Measurements from ENCODE around the gene HS1BP3.
A peak's percentile ranks its signal among the peaks of the same experiment; 100 is the strongest.

The HS1BP3 gene

GRCh38 chr2:20665243-20666004 is 14.5 kb upstream of the HS1BP3 start:
- no peak for FAIRE-seq
- no peak for DNase-seq (ENCODE audit: extremely low spot score, insufficient read length, low read depth)

GRCh38 chr2:20664431-20665242 is 13.7 kb upstream of the HS1BP3 start:
- no peak for DNase-seq (ENCODE audit: extremely low spot score, insufficient read length, low read depth)
- FAIRE-seq, result no peak

DNA sequence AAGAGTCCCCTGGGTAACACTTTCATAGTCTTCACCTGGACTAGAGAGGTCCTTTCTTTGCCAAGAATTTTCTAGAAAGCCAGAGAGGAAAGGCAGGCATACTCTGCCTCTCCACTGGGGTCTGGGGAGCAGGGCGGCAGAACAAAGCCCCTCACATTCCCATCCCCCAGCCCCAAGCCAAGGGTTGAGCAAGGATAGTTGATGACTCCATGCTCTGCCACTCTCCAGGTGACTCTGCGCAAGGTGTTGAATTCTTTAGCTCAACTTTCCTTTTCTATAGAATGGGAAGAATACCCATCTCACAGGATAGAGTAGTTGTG is 13.1 kb upstream of the HS1BP3 start:
- FAIRE-seq, result no peak
- no peak for DNase-seq (ENCODE audit: extremely low spot score, insufficient read length, low read depth)

DNA sequence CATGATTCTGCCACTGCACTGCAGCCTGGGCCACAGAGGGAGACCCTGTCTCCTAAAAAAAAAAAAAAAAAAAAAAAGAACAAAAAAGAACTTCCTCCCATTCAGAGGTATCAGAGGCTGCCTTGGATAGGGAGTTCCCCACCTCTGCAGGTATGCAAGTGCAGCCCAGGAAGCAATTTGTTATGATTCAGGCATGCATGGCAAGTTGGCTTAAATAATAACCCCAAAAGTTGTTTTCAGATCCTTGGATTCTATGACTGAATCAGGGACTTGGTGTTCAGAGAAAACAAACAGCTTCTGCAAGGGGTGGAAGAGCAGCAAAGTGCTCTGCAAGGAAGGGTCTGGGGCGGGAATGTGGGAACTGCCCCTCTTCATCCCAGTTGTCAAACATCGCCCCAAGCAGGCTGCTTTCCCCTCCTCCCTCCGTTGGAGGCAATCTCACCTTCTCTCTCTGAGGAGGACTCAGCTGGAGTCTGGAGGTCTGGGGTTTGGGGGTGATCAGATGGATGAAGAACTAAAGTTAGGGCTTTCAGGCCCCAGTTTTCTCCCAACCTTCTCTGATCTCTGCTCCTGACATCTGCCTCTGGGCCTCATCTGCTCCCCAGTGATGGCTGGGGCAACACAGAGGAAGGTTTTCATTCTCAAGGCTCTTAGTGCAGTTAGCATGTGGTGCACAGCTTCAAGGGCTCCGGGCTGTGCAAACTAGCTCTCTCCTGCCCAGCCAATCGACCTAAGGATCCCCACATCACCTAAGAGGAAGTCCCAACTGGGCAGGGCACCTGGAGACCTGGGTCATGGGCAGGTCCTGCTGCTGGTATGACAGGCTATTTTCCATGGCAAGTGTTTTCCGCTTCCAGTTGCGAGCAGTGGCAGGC is 12.5 kb upstream of the HS1BP3 start:
- DNase-seq (ENCODE audit: extremely low spot score, insufficient read length, low read depth) (no peak), FAIRE-seq (no peak)

DNA sequence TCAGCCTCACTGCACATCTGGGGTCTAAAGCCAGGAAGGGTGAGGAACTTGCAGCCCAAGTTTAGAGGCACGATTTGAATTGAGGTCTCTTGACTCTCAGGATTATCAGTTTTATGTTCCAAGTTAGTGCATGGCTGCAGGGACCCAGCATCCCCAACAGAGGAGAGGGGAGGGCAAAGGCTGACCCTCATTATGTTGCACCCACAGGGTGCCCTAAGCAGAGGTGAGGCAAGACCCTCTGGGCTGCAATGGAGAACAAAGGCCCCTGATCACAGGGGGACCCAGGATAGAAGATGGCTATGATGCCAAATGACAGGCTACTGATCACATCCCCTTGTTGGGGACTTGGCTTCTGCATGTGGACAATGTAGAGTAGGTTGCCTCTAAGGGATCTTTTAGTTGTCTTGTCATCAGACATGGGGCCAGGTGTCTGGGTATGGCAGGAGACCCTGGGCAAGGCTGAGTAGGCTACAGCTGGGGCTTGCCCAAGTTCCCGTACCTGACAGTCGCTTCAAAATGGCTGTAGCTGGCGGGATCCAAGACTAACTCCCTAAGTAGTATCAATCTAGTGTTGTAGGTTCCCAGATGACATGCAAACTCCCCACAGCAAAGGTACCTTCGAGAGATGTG is 11.5 kb upstream of the HS1BP3 start:
- FAIRE-seq (no peak), DNase-seq (ENCODE audit: extremely low spot score, insufficient read length, low read depth) (no peak)

GRCh38 chr2:20661421-20662307 is 10.8 kb upstream of the HS1BP3 start:
- DNase-seq (ENCODE audit: extremely low spot score, insufficient read length, low read depth) (peak; percentile 65), FAIRE-seq (peak; percentile 88)

DNA sequence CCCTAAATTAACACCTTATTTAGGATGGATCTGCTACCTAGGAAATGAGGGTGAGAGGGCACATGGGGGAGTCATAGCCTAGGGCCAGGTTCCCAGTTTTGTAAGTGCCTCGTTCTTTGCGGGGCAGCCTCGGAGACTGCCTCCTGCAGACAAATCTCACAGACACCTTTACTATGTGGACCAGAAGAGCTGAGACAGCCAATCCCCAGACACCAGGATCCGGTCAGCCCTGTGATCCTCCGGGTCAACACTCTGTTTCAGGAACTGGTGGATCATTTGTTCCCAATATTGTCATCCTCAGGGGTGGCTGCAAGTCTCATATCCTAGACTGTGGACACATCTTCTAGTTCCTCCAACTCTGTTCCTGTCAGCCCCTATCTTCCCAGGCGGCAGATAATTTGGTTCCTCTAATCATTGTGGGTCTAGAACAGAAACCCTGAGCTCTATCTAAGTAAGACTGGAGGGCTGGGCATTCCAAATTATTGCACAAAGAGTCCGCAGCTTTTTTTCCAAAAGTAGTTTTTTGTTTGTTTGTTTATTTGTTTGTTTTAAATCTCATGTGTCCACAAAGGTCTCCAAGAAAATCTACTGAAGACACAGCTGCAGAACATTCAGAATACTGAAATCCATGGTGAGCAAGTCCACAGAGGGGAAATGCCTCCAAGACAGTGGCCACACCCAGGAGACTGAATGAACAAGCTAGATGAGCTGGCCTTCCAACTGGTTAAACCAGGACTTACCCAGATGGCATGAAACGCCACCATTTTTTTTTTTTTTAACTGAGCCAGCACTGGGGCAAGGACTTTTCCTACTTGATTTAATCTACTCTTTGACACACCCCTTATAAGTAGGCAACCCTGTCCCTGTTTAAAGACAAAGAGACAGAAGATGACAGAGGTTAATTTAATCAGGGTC is 9.9 kb upstream of the HS1BP3 start:
- FAIRE-seq (no peak), DNase-seq (ENCODE audit: extremely low spot score, insufficient read length, low read depth) (no peak)

GRCh38 chr2:20657522-20658235 is 6.8 kb upstream of the HS1BP3 start:
- FAIRE-seq, result no peak
- DNase-seq (ENCODE audit: extremely low spot score, insufficient read length, low read depth), result no peak

GRCh38 chr2:20656561-20656960 is 5.7 kb upstream of the HS1BP3 start:
- FAIRE-seq, result no peak
- DNase-seq (ENCODE audit: extremely low spot score, insufficient read length, low read depth), result no peak

GRCh38 chr2:20654535-20654813 is 3.6 kb upstream of the HS1BP3 start:
- no peak for FAIRE-seq
- DNase-seq (ENCODE audit: extremely low spot score, insufficient read length, low read depth), result no peak

GRCh38 chr2:20653695-20654534 is 3.0 kb upstream of the HS1BP3 start:
- FAIRE-seq, result no peak

GRCh38 chr2:20652673-20653575 is 2.0 kb upstream of the HS1BP3 start:
- no peak for FAIRE-seq
- no peak for DNase-seq (ENCODE audit: extremely low spot score, insufficient read length, low read depth)

More at GRCh38 chr2:20653695-20654534, 3.0 kb upstream of the HS1BP3 start:
- DNase-seq (ENCODE audit: extremely low spot score, insufficient read length, low read depth), result no peak

DNA sequence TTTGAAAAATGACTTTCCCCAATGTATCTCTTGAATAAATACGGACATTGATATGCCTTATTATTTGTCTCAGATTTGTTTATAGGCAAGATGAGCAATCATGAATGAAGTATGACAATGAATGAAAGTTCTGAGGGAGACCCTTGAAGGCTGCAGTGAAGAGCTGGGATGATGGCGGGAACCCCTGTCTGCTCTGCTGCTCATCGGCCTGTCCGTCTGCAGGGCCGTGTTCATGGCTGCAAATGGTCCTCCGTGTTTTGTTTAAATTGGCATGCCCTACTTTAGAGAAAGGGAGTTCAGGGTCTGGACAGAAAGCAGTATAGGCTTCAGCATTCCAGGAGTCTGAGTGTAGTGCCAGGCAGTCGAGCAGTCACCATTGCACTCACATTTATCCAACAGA is 1.2 kb upstream of the HS1BP3 start:
- no peak for FAIRE-seq
- DNase-seq (ENCODE audit: extremely low spot score, insufficient read length, low read depth), result no peak

GRCh38 chr2:20651731-20652099 is 817 bp upstream of the HS1BP3 start:
- FAIRE-seq, result no peak

DNA sequence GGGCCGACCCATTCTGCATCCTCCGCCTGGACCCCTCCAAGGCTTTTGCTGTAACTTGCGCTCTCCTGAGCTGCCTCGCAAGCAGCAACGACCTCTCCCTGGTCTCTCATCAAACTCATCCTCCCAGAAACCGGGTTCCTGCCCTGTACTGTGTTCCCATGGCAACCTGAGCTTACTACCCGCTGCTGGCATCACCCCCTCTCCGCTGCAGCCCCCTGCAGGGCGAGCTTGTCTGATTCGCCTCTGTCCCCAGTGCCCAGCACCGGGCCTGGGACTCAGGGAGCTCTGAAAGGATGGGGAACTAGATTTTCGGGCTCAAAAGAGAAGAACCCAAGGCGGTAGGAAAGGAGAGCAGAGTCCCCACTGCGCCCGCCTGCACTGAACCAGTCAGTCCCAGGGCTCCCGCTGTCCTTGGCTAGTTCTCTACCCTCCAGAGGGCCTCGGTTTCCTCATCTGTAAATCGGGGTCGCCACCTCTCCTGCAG is 463 bp downstream of the HS1BP3 start:
- no peak for DNase-seq (ENCODE audit: extremely low spot score, insufficient read length, low read depth)
- peak; percentile 5 for FAIRE-seq

More at GRCh38 chr2:20651731-20652099, 817 bp upstream of the HS1BP3 start:
- no peak for DNase-seq (ENCODE audit: extremely low spot score, insufficient read length, low read depth)

- no peak for FAIRE-seq
- no peak for DNase-seq (ENCODE audit: extremely low spot score, insufficient read length, low read depth)
Measured at GRCh38 chr2:20649976-20650375, 922 bp downstream of the HS1BP3 start.
